ENCODE results near the gene CDH16.
A peak's percentile ranks its signal among the peaks of the same experiment; 100 is the strongest.

CDH16 gene, protein sequence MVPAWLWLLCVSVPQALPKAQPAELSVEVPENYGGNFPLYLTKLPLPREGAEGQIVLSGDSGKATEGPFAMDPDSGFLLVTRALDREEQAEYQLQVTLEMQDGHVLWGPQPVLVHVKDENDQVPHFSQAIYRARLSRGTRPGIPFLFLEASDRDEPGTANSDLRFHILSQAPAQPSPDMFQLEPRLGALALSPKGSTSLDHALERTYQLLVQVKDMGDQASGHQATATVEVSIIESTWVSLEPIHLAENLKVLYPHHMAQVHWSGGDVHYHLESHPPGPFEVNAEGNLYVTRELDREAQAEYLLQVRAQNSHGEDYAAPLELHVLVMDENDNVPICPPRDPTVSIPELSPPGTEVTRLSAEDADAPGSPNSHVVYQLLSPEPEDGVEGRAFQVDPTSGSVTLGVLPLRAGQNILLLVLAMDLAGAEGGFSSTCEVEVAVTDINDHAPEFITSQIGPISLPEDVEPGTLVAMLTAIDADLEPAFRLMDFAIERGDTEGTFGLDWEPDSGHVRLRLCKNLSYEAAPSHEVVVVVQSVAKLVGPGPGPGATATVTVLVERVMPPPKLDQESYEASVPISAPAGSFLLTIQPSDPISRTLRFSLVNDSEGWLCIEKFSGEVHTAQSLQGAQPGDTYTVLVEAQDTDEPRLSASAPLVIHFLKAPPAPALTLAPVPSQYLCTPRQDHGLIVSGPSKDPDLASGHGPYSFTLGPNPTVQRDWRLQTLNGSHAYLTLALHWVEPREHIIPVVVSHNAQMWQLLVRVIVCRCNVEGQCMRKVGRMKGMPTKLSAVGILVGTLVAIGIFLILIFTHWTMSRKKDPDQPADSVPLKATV

DNA sequence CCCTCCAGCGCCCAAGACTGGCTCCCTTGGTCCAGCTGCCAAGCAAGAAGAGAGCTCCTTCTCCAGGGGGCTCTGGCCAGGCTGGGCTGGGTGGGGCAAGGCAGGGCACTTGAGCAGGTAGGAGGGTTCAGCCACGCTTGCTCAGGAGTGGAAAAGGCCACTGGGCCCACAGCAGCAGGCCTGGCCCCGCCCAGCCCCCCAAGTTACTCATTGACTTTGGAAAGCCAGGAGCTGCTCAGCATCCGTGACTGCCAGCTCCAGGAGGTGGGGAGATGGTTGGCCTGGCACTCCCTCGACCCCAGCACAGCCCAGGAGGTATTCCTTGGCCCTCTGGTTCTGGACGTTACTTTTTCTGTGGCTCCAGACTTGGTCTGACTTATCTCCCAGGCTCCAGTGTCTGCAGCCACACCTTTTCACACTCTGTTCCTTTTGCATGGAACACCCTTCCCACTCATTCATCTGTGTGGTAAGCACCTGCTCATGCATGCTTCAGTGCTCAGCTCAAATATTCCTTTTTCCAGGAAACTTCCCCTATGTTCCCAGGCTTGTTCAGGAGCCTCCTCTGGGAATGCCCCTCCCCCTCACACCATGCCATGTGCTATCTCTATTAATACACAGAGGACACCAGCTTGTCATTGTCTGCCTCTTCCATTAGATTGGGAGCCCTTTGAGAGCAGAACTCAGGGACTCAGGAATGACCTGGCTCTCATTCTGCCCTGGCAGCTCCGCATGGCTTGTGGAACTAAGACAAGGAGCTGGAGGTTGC is at the start of gene CDH16:
CDH16 (minus strand) TSS at position 83 of the 766 bp plus-strand sequence. CDS start 820 bp downstream, outside the sequence.
- TF ChIP-seq, protein P1, sequence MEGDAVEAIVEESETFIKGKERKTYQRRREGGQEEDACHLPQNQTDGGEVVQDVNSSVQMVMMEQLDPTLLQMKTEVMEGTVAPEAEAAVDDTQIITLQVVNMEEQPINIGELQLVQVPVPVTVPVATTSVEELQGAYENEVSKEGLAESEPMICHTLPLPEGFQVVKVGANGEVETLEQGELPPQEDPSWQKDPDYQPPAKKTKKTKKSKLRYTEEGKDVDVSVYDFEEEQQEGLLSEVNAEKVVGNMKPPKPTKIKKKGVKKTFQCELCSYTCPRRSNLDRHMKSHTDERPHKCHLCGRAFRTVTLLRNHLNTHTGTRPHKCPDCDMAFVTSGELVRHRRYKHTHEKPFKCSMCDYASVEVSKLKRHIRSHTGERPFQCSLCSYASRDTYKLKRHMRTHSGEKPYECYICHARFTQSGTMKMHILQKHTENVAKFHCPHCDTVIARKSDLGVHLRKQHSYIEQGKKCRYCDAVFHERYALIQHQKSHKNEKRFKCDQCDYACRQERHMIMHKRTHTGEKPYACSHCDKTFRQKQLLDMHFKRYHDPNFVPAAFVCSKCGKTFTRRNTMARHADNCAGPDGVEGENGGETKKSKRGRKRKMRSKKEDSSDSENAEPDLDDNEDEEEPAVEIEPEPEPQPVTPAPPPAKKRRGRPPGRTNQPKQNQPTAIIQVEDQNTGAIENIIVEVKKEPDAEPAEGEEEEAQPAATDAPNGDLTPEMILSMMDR (conservative IDR thresholded peaks at IDR 0.05) = no peak
- H3K27ac ChIP-seq = no peak within 1 kb of the TSS

DNA sequence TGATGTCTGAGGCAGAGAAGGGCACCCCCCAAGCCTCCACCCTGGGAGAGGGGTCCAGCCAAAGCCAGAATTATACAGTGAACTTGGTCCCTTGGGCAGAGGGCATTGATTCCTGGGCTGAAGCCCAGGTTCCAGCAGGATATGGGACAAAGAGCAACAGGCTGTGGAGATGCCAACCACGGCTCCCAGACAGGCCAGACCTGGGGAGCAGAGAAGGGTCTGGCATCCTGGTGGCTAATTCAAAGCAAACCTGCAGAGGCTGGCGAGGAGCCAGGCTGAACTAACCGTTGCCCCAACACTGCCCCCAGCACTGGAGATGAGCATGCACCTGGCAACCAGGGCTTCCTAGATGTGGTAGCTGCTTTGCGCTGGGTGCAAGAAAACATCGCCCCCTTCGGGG is 45.4 kb upstream of the CDH16 start:
- H3K27ac ChIP-seq = no peak overlapping the region
- TF ChIP-seq, protein P1 (conservative IDR thresholded peaks at IDR 0.05) = no peak

DNA sequence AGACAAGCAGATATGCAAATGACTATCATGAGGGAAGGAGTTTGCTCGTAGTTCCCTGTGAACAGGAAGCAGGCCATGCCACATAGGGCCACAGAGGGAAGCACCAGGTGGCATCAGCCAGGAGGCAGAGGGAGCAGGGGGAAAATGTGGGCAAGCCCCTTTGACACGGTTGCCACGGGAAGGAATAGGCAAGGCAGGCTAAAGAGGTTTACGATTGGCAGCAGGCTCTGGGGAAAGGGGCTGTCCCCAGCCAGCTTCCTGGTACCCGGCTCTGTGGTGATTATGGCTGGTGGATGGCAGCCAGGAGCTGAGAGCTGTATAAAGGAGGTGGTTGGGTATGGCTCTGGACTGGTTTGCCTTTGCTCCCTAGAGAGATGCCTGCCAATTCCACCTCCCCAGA is 43.2 kb upstream of the CDH16 start:
- peak overlapping the region; percentile 21; the same call in 1 of the 2 replicates for H3K27ac ChIP-seq
- TF ChIP-seq, protein P1 (conservative IDR thresholded peaks at IDR 0.05) = no peak

DNA sequence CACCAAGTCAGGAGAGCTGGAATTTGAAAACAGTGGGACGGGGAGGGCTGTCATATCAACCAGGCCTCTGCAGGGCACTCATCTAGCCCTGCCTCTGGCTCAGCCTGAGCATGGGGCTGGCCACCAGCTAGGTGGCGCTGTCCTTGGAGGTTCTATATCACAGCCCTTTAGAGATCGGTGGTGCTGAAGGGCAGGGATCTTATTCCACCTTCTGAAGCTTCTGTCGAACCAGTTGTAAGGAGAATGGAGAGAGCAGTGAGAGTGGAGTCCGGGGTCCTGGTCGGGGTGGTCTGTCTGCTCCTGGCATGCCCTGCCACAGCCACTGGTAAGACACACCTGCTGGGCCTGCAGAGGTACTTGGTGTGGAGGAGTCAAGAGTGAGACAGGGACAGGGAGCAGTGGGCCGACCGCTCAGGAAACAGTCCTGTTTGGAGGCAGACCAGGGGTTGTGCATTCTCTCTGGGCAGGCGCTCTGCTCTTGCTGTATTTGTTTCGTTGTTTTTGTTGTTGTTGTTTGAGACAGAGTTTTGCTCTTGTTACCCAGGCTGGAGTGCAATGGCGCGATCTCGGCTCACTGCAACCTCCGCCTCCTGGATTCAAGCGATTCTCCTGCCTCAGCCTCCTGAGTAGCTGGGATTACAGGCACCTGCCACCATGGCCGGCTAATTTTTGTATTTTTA is 42.5 kb upstream of the CDH16 start, which contains the start of gene CES3:
CES3 (plus strand) TSS at position 202 of the 680 bp plus-strand sequence; CDS start at position 244, 42 bp downstream.
- H3K27ac ChIP-seq = peak within 1 kb of the TSS; percentile 21; the same call in 1 of the 2 replicates
- TF ChIP-seq, protein P1 (conservative IDR thresholded peaks at IDR 0.05) = peak; percentile 70

DNA sequence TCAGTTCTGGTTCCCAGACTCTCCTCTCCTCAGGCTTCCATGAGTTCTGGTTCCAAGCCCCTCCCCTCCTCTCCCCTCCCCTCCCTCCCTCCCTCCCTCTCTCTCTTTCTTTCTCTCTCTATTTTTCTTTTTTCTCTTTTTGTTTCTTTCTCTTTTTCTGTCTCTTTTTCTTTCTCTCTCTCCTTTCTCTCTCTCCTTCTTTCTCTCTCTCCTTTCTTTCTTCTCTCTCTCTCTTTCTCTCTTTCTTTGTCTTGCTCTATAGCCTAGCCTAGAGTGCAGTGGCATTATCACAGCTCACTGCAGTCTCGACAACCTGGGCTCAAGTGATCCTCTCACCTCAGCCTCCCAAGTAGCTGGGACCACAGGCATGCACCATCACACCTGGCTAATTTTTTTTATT is 41.6 kb upstream of the CDH16 start:
- no peak overlapping the region for H3K27ac ChIP-seq
- TF ChIP-seq, protein P1 (conservative IDR thresholded peaks at IDR 0.05) = no peak

DNA sequence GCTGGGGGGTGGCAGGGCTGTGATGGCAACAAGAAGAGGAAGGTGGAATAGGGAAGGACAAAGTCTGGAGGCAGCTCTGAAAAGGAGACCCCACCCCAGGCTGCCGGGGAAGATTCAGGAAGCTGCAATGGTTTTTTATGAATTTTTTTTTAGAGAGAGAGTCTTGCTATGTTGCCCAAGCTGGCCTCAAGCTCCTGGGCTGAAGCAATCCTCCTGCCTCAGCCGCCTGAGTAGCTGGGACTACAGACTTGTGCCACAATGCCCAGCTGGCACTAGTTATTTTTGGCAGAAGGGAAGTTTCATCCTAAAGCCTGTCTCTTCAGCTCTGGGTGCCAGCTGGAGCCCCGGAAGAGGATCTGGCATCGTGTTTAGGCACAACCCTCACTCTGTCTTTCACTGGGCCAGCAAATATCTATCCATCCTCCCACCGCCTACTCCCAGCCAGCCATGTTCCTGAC is 41.0 kb upstream of the CDH16 start:
- H3K27ac ChIP-seq = no peak overlapping the region
- TF ChIP-seq, protein P1 (conservative IDR thresholded peaks at IDR 0.05) = no peak

Measured in VCaP (cell line).